MCF 10A (cell line): ENCODE measurements around the gene TSPAN4. TPM values are rescaled to one million over a fixed set of nuclear protein-coding genes. Genes with fewer than 3 reads are reported as not detected.
A peak's percentile ranks its signal among the peaks of the same experiment; 100 is the strongest.

Experiments used
- BruUV-seq: library from RNA; stranded (reverse); fragments of 400-500 nt; replicated peaks from 2 replicates; lab custom pipeline; 2021; lab: Mats Ljungman, UMichigan
- CTCF ChIA-PET: fragments of 300-600 bp; sonication (Branson Sonifier 250); formaldehyde crosslinking; extraction: SDS; loops from one replicate; lab custom pipeline; 2021; ENCODE audit warnings: antibody characterized with exemption, inconsistent platforms; lab: Yijun Ruan, JAX
- POLR2A ChIA-PET: fragments of 300-600, 350-650 bp; sonication (Branson Sonifier 250); formaldehyde crosslinking; extraction: SDS; loops from one replicate; lab custom pipeline; 2020; ENCODE audit warnings: antibody characterized with exemption, inconsistent platforms; lab: Yijun Ruan, JAX
- DNase-seq: peaks from one replicate; pipeline ENCODE4 v3.0.0-alpha.2; 2018; ENCODE audit not compliant: unreplicated experiment
- H3K27ac Mint-ChIP-seq: one replicate; pipeline ENCODE4 v1.8.0; 2022; ENCODE audit warnings: mild to moderate bottlenecking, low read depth, mixed read lengths; ENCODE audit not compliant: unreplicated experiment
- H3K27me3 Mint-ChIP-seq: one replicate; pipeline ENCODE4 v1.8.0; 2022; ENCODE audit warnings: mixed read lengths; ENCODE audit not compliant: insufficient read depth, unreplicated experiment
- H3K36me3 Mint-ChIP-seq: one replicate; pipeline ENCODE4 v1.8.0; 2022; ENCODE audit warnings: mild to moderate bottlenecking, moderate library complexity, mixed read lengths; ENCODE audit not compliant: insufficient read depth, unreplicated experiment
- H3K4me1 Mint-ChIP-seq: one replicate; pipeline ENCODE4 v1.8.0; 2022; ENCODE audit warnings: mixed read lengths; ENCODE audit not compliant: insufficient read depth, unreplicated experiment
- H3K4me3 Mint-ChIP-seq: one replicate; pipeline ENCODE4 v1.8.0; 2022; ENCODE audit warnings: mild to moderate bottlenecking, moderate library complexity, mixed read lengths; ENCODE audit not compliant: unreplicated experiment
- H3K9me3 Mint-ChIP-seq: one replicate; pipeline ENCODE4 v1.8.0; 2022; ENCODE audit warnings: mixed read lengths; ENCODE audit not compliant: unreplicated experiment
- CTCF ChIP-seq: fragments of 200-600 bp; IDR thresholded peaks from one replicate; pipeline ENCODE4 v1.8.0; 2022; ENCODE audit warnings: antibody characterized with exemption, mild to moderate bottlenecking; ENCODE audit not compliant: unreplicated experiment
- intact Hi-C: fragments of 100-400 bp; cut with micrococcal nuclease; formaldehyde crosslinking; loops from 2 replicates; pipeline ENCODE4 v1.14.1; 2022
- total RNA-seq: library from RNA; stranded (reverse); gene quantifications from 2 replicates; pipeline ENCODE4 v1.2.3, GENCODE V29; 2022

TSPAN4 gene
- total RNA-seq, 1 experiment from 2014 or later = 148 TPM

GRCh38 chr11:830295-831117 is 12.1 kb upstream of the TSPAN4 start:
- Mint-ChIP-seq H3K9me3 (no peaks in the 10 kb centered on the region), H3K4me1 (peaks cover 17% of the 10 kb centered on the region), H3K27ac (no peak overlapping the region), H3K36me3 (peaks cover 24% of the 10 kb centered on the region), H3K27me3 (no peaks in the 10 kb centered on the region), H3K4me3 (no peak overlapping the region)
- ChIA-PET POLR2A (interaction anchor here (0.7 to 11.4 kb wide), 5 partner anchors 12 to 205 kb away, joined by 3 to 274 read pairs (median 5); partner anchors contain the start of genes PNPLA2, POLR2L, RPLP2 and TSPAN4), CTCF (no interaction called here)
- DNase-seq = no peak
- no peak for TF ChIP-seq CTCF
- intact Hi-C loops = no loop called here
- BruUV-seq = no TSS peak

DNA sequence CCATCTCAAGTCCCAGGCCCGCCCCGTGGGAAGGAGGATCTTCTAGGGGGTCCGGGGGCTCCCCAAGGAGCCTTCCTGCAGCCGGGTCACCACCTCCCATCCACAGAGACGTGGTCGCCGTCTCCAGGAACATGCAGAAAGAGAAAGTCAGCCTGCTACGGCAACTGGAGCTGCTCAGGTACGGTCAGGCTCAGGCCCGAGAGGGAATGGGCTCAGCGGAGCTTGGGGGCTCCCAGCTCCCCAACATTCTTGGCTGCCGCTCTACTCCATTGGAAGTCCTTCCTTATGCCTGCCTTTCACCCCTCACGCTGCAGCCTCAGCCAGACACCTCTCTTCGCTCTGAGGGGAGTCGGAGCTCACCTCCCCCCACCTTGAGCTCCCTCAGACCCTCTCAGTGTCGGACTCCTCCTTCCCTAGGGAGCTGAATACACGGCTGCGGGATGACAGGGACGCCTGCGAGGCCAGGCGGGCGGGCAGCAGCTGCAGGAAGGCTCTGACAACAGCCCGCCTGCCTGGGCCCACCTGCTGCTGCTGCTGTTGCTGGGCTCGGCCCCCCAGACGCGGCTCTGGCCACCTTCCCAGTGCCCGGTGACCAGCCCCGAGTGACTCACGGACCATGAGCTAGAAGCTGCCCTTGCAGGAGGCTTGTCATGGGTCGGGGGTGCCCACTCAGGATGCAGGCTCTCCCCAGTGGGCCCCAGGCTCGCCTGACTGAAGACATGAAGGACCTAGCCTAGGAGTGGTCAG is 11.4 kb upstream of the TSPAN4 start:
- no peak overlapping the region for H3K27ac Mint-ChIP-seq
- H3K4me3 Mint-ChIP-seq = peak overlapping the region; percentile 46
- H3K9me3 Mint-ChIP-seq = no peaks in the 10 kb centered on the region
- CTCF ChIA-PET = no interaction called here
- H3K4me1 Mint-ChIP-seq = peaks cover 17% of the 10 kb centered on the region
- intact Hi-C loops = no loop called here
- DNase-seq = no peak
- no peak for TF ChIP-seq CTCF
- H3K36me3 Mint-ChIP-seq = peaks cover 27% of the 10 kb centered on the region
- BruUV-seq = no TSS peak
- no peaks in the 10 kb centered on the region for H3K27me3 Mint-ChIP-seq
- POLR2A ChIA-PET = interaction anchor here (0.5 to 11.4 kb wide), 8 partner anchors 12 to 296 kb away, joined by 3 to 274 read pairs (median 4); partner anchors contain the start of genes AP2A2, HRAS, PNPLA2 and POLR2L

DNA sequence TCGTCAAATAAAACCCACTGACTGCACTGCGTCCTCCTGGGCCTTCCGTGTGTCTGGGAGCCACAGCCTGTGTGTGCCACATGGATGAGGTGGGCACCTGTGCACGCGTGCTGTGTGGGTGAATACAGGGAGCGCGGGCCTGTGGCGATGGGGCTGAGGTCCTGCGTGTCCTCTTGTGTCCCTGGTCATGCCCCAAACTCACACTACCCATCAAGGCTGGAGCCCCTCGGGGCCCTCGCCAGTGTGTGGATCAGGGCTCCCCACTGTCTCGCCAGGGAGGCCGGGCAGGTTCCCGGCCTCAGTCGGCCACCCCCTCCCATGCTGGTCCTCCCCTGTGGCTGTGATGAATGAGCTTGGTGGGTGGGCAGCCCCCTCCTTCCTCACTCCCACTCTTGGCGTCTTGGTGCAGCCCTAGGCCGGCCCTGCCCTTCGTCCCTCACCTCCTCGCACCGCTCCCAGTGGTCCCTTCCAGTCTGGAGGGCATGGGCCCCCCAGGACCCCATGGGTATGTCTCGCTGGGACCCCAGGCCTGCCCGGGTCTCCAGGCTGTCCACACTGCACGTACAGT is 10.6 kb upstream of the TSPAN4 start:
- Mint-ChIP-seq H3K4me1 (peaks cover 17% of the 10 kb centered on the region), H3K36me3 (peaks cover 34% of the 10 kb centered on the region), H3K27ac (no peak overlapping the region), H3K9me3 (no peaks in the 10 kb centered on the region), H3K27me3 (no peaks in the 10 kb centered on the region), H3K4me3 (peak overlapping the region; percentile 81)
- no TSS peak for BruUV-seq
- intact Hi-C loops = no loop called here
- ChIA-PET CTCF (no interaction called here), POLR2A (interaction anchor here (0.5 to 11.4 kb wide), 10 partner anchors 7 to 296 kb away, joined by 3 to 274 read pairs (median 4); partner anchors contain the start of genes AP2A2, HRAS, PNPLA2 and POLR2L)
- no peak for DNase-seq
- no peak for TF ChIP-seq CTCF
